ENCODE measurements around the gene SNRK.

SNRK gene

DNA sequence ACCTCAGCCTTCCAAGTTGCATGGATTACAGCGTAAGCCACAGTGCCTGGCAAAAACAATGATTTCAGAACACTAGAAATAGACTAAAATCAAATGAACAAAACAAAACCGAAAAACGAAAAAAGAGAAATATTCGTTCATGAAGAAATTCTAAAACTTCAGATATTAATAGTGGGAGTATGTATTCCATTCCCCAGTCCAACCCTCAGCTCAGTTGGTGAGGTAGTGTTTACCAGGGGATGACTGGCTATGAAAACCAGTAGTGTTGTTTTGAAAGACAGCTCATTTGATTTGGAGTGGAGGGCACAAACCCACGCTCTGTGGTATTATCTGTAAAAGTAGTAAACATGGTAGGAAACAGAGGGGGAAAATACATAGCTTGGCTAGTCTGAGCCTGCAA is 6.8 kb upstream of the SNRK start:
- Histone ChIP-seq H3K36me3 (ENCODE audit: control insufficient read depth, insufficient read depth, low read length) (no peaks in the 10 kb centered on the region), H3K27me3 (ENCODE audit: control insufficient read depth, insufficient read depth, low read length) (no peaks in the 10 kb centered on the region), H3K4me1 (no peaks in the 10 kb centered on the region)

DNA sequence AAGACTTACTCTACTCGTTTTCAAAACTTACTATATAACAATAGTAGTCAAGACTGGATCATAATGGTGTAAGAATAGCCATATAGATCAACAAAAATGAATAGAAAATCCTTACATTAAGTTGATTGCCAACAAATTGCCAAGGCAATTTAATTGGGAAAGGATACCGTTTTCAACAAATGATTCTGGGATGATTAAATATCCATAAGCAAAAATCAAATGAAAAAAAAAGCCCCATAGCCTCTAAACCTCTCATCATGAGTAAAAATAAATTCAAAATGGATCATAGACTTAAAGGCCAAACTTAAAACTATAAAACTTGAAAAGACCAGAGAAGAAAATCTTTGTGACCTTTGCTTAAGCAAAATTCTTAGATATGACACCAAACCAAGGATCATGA is 5.3 kb upstream of the SNRK start:
- Histone ChIP-seq H3K27me3 (ENCODE audit: control insufficient read depth, insufficient read depth, low read length) (no peaks in the 10 kb centered on the region), H3K27ac (no peak overlapping the region), H3K4me1 (no peaks in the 10 kb centered on the region), H3K4me3 (ENCODE audit: low read depth, low read length) (no peak overlapping the region), H3K4me2 (ENCODE audit: low read length) (no peak overlapping the region), H3K79me2 (no peaks in the 10 kb centered on the region), H3K9ac (no peak overlapping the region), H2AFZ (no peak overlapping the region), H3K9me3 (ENCODE audit: control insufficient read depth, low read length) (no peaks in the 10 kb centered on the region), H3K36me3 (ENCODE audit: control insufficient read depth, insufficient read depth, low read length) (no peaks in the 10 kb centered on the region)
- TF ChIP-seq, protein P1, sequence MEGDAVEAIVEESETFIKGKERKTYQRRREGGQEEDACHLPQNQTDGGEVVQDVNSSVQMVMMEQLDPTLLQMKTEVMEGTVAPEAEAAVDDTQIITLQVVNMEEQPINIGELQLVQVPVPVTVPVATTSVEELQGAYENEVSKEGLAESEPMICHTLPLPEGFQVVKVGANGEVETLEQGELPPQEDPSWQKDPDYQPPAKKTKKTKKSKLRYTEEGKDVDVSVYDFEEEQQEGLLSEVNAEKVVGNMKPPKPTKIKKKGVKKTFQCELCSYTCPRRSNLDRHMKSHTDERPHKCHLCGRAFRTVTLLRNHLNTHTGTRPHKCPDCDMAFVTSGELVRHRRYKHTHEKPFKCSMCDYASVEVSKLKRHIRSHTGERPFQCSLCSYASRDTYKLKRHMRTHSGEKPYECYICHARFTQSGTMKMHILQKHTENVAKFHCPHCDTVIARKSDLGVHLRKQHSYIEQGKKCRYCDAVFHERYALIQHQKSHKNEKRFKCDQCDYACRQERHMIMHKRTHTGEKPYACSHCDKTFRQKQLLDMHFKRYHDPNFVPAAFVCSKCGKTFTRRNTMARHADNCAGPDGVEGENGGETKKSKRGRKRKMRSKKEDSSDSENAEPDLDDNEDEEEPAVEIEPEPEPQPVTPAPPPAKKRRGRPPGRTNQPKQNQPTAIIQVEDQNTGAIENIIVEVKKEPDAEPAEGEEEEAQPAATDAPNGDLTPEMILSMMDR (IDR thresholded peaks at IDR 0.05): no peak

More for the DNA sequence above, 6.8 kb upstream of the SNRK start:
- no peak overlapping the region for H3K4me2 ChIP-seq (ENCODE audit: low read length)
- TF ChIP-seq, protein P1 (IDR thresholded peaks at IDR 0.05): no peak
- no peaks in the 10 kb centered on the region for H3K9me3 ChIP-seq (ENCODE audit: control insufficient read depth, low read length)
- H3K4me3 ChIP-seq (ENCODE audit: low read depth, low read length): no peak overlapping the region
- no peaks in the 10 kb centered on the region for H3K79me2 ChIP-seq
- no peak overlapping the region for H2AFZ ChIP-seq
- H3K27ac ChIP-seq: no peak overlapping the region
- no peak overlapping the region for H3K9ac ChIP-seq

DNA sequence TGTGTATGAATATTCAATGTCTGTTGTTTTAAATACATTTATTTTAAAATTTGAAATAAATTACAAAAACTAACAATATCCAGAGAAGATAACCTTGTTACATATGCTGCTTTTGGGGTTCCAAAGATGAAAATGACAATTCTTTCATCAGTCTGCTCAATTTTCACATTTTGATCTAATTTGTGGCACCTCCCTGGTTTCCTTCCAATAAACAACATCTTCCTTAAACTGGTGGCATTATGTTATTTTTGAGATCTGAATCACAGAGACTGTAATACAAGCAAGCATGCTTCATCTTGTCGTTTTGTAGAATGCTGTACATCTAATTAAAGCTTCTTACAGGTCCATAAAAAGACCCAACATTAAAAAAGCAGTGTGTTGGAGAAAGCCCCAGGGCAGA is 2.2 kb upstream of the SNRK start:
- no peaks in the 10 kb centered on the region for H3K27me3 ChIP-seq (ENCODE audit: control insufficient read depth, insufficient read depth, low read length)
- H3K27ac ChIP-seq: no peak overlapping the region
- H3K4me3 ChIP-seq (ENCODE audit: low read depth, low read length): no peak overlapping the region
- H3K4me2 ChIP-seq (ENCODE audit: low read length): no peak overlapping the region
- peaks cover 7% of the 10 kb centered on the region for H3K4me1 ChIP-seq
- no peaks in the 10 kb centered on the region for H3K36me3 ChIP-seq (ENCODE audit: control insufficient read depth, insufficient read depth, low read length)
- H3K9me3 ChIP-seq (ENCODE audit: control insufficient read depth, low read length): no peaks in the 10 kb centered on the region
- TF ChIP-seq, protein P1 (IDR thresholded peaks at IDR 0.05): no peak
- no peak overlapping the region for H2AFZ ChIP-seq
- peaks cover 20% of the 10 kb centered on the region for H3K79me2 ChIP-seq
- no peak overlapping the region for H3K9ac ChIP-seq

DNA sequence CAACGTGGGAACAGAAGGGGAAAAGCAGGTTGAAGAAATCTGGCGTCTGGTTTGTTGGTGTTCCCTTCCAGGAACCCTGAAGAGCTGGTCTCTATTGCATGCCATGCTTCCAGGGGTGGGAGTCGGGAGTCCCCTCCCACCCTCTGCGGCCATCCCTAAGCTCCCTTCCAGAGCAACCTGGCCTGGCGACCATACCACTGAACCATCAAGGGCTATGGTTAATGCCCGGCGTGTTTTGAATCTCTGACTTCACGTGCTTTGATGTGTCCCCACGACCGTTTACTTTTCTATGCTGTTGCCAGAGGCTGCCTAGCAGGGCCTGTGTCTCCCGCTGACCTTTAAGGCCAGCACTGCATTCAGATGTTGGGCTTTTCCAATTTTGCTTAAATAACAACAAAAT is 696 bp upstream of the SNRK start:
- peak overlapping the region; percentile 47 for H3K27ac ChIP-seq
- H3K79me2 ChIP-seq: peaks cover 32% of the 10 kb centered on the region
- no peaks in the 10 kb centered on the region for H3K27me3 ChIP-seq (ENCODE audit: control insufficient read depth, insufficient read depth, low read length)
- peaks cover 15% of the 10 kb centered on the region for H3K4me1 ChIP-seq
- H3K36me3 ChIP-seq (ENCODE audit: control insufficient read depth, insufficient read depth, low read length): no peaks in the 10 kb centered on the region
- no peak overlapping the region for H3K9ac ChIP-seq
- no peak overlapping the region for H3K4me3 ChIP-seq (ENCODE audit: low read depth, low read length)
- H3K4me2 ChIP-seq (ENCODE audit: low read length): peak overlapping the region; percentile 80
- H2AFZ ChIP-seq: peak overlapping the region; percentile 88
- TF ChIP-seq, protein P1 (IDR thresholded peaks at IDR 0.05): no peak
- no peaks in the 10 kb centered on the region for H3K9me3 ChIP-seq (ENCODE audit: control insufficient read depth, low read length)

DNA sequence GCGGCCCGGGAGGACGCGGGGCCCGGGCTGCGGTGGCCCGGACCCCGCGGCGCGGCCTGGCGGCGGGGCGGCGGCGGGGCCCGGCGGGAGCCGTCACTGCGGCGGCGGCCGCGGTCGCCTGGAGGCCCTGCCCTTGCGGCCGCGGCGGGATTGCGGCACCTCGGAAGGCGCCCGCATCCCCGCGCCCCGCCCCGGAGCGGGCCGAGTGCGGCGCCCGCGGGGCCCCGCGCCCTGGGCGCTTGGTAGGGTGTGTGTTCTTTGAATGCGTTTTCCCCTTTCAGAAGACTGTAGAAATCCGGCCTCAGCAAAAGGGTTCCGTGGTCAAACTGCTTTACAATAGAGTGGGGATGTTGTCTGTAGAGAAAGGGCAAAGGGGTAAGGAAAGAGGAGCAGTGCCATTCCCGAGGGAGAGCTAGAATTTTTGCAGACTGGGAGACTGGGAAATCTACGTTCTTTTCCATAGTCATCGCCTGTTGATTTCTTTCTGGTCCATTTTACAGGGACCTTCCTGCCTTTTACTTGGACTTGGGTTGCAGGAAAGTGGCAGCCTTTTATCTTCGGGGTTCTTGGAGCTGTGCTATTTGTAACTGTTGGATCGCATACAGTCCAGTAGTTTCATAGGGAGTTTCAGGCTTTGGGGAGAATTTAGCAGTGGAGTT is 630 bp downstream of the SNRK start:
- H3K9ac ChIP-seq: no peak overlapping the region
- H3K9me3 ChIP-seq (ENCODE audit: control insufficient read depth, low read length): no peaks in the 10 kb centered on the region
- peak overlapping the region; percentile 80 for H3K4me2 ChIP-seq (ENCODE audit: low read length)
- no peaks in the 10 kb centered on the region for H3K36me3 ChIP-seq (ENCODE audit: control insufficient read depth, insufficient read depth, low read length)
- H3K27me3 ChIP-seq (ENCODE audit: control insufficient read depth, insufficient read depth, low read length): no peaks in the 10 kb centered on the region
- peaks cover 45% of the 10 kb centered on the region for H3K79me2 ChIP-seq
- no peak overlapping the region for H2AFZ ChIP-seq
- peak overlapping the region; percentile 26 for H3K27ac ChIP-seq
- TF ChIP-seq, protein P1 (IDR thresholded peaks at IDR 0.05): no peak
- peak overlapping the region; percentile 77 for H3K4me3 ChIP-seq (ENCODE audit: low read depth, low read length)
- peaks cover 15% of the 10 kb centered on the region for H3K4me1 ChIP-seq

All from parathyroid adenoma (tissue), 2 donors.